K562 (cell line): ENCODE measurements around the gene PSMG3. TPM values are rescaled to one million over a fixed set of nuclear protein-coding genes. Genes with fewer than 3 reads are reported as not detected.

ENCODE experiments used
- BRCA1 ChIP-seq, 2 experiments: fragments of 450-650 bp in 1 of 2; sonication (generic) in 1 of 2; formaldehyde crosslinking in 1 of 2; IDR thresholded peaks; 2 replicates each; pipeline versions ENCODE4 v1.5.0 to v1.6.1; 2017 to 2020; ENCODE audit warnings: mild to moderate bottlenecking in 1 of 2, missing genetic modification reagents in 1 of 2
- ELF4 ChIP-seq: fragments of 450-650 bp; formaldehyde crosslinking; IDR thresholded peaks from 2 replicates; pipeline ENCODE4 v1.4.0; 2022; ENCODE audit warnings: missing genetic modification characterization
- GATA2 ChIP-seq: sonication (generic); formaldehyde crosslinking; IDR thresholded peaks from 2 replicates; pipeline ENCODE4 v1.4.0; 2020; ENCODE audit warnings: mild to moderate bottlenecking, missing genetic modification reagents
- HDAC3 ChIP-seq: fragments of 450-650 bp; IDR thresholded peaks from 2 replicates; pipeline ENCODE4 v1.6.1; 2018; ENCODE audit warnings: borderline replicate concordance, mild to moderate bottlenecking, moderate library complexity; ENCODE audit not compliant: partially characterized antibody
- HDAC8 ChIP-seq: fragments of 450-650 bp; IDR thresholded peaks from 2 replicates; pipeline ENCODE4 v1.6.1; 2016; ENCODE audit warnings: mild to moderate bottlenecking, missing genetic modification characterization, moderate library complexity, missing compliant biosample characterization
- HLTF ChIP-seq: fragments of 450-650 bp; IDR thresholded peaks from 2 replicates; pipeline ENCODE4 v1.6.1; 2016
- KDM2B ChIP-seq: fragments of 250-450 bp; sonication (Bioruptor Pico); IDR thresholded peaks from 2 replicates; pipeline ENCODE4 v1.8.0; 2021; ENCODE audit warnings: mild to moderate bottlenecking, moderate library complexity
- MEF2A ChIP-seq: IDR thresholded peaks from 2 replicates; pipeline ENCODE4 v1.6.1; 2011; ENCODE audit warnings: low read depth, mild to moderate bottlenecking, low read length, moderate library complexity; ENCODE audit not compliant: control insufficient read depth
- MTA1 ChIP-seq: fragments of 450-650 bp; IDR thresholded peaks from 2 replicates; pipeline ENCODE4 v1.6.1; 2017; ENCODE audit warnings: borderline replicate concordance
- NKRF ChIP-seq: fragments of 450-650 bp; IDR thresholded peaks from 2 replicates; pipeline ENCODE4 v1.6.1; 2016; ENCODE audit warnings: borderline replicate concordance
- NR2C1 ChIP-seq, 2 experiments: fragments of 450-650 bp; IDR thresholded peaks; 2 replicates each; pipeline ENCODE4 v1.6.1; 2017; ENCODE audit warnings: mild to moderate bottlenecking in 2 of 2, antibody characterized with exemption in 1 of 2, inconsistent platforms in 1 of 2, missing compliant biosample characterization in 1 of 2, missing genetic modification characterization in 1 of 2
- PHF20 ChIP-seq: fragments of 450-650 bp; IDR thresholded peaks from 2 replicates; pipeline ENCODE4 v1.6.1; 2018; ENCODE audit not compliant: partially characterized antibody
- POLR3G ChIP-seq: IDR thresholded peaks from 2 replicates; pipeline ENCODE4 v1.6.1; 2011; ENCODE audit not compliant: insufficient read length, insufficient replicate concordance; ENCODE audit errors: extremely low read depth
- PREB ChIP-seq: sonication (generic); formaldehyde crosslinking; IDR thresholded peaks from 2 replicates; pipeline ENCODE4 v1.8.1; 2023; ENCODE audit warnings: mild to moderate bottlenecking, missing genetic modification reagents
- RBBP5 ChIP-seq: fragments of 200-600 bp; sonication (generic); IDR thresholded peaks from 2 replicates; pipeline ENCODE4 v1.6.1; 2012; ENCODE audit warnings: borderline replicate concordance, mild to moderate bottlenecking, low read length, control low read depth, inconsistent platforms; ENCODE audit not compliant: insufficient read depth, poor library complexity, severe bottlenecking
- TAL1 ChIP-seq: fragments of 450-650 bp; IDR thresholded peaks from 2 replicates; pipeline ENCODE4 v1.6.1; 2016; ENCODE audit warnings: mild to moderate bottlenecking
- TRIM28 ChIP-seq: fragments of 450-650 bp; IDR thresholded peaks from 2 replicates; pipeline ENCODE4 v1.6.1; 2017
- ZNF280A ChIP-seq: fragments of 450-650 bp; IDR thresholded peaks from 2 replicates; pipeline ENCODE4 v1.6.1; 2018; ENCODE audit warnings: mild to moderate bottlenecking, low read depth; ENCODE audit not compliant: partially characterized antibody
- ZNF282 ChIP-seq: sonication (generic); formaldehyde crosslinking; IDR thresholded peaks from 2 replicates; pipeline ENCODE4 v1.8.1; 2023; ENCODE audit warnings: missing genetic modification reagents
- ZNF561 ChIP-seq: fragments of 450-650 bp; formaldehyde crosslinking; conservative IDR thresholded peaks from 2 replicates; pipeline ENCODE4 v1.4.0; 2020; ENCODE audit warnings: mild to moderate bottlenecking, moderate library complexity
- polyA plus RNA-seq, 8 experiments: library from polyadenylated mRNA; depleted of rRNA in 4 of 8; stranded (reverse) in 5 of 8; unstranded in 3 of 8; fragments of >200 nt; fragmentation: Nextera tagmentation in 2 of 8; fragmentation: Illumina TruSeq in 1 of 8; extraction: Ambion mirVana in 2 of 8; extraction: Trizol in 1 of 8; gene quantifications; 2 replicates each; pipeline versions ENCODE4 v1.2.1 to v1.2.3, GENCODE V29; 2011 to 2014; ENCODE audit warnings: inconsistent platforms in 1 of 8, missing spikeins in 1 of 8
- total RNA-seq, 7 experiments: library from RNA; depleted of rRNA in 6 of 7; stranded (reverse); fragments of >200 nt in 6 of 7; fragmentation: Illumina TruSeq in 2 of 7; extraction: Trizol in 2 of 7; gene quantifications; 2 replicates each; pipeline versions ENCODE4 v1.2.1 to v1.2.3, GENCODE V29; 2011 to 2021; ENCODE audit warnings: low replicate concordance in 1 of 7

Gene PSMG3
- total and polyA plus RNA-seq, 9 of the 15 experiments (the other 6 are each of a cell fraction or from before 2014, with no cell fraction given): 34.8 to 122 (median 80.1) TPM

GRCh38 chr7:1569833-1570632, at the start of gene PSMG3 (continued):
- peak; percentile 70; the same call in 1 of the 2 replicates for TF ChIP-seq HLTF
- TF ChIP-seq HDAC3: no peak
- TF ChIP-seq MEF2A: no peak
- TF ChIP-seq NKRF: peak; percentile 19; the same call in 1 of the 2 replicates
- no peak for TF ChIP-seq GATA2 (CRISPR knock-in tag)
- TF ChIP-seq ZNF282 (CRISPR knock-in tag): no peak
- no peak for TF ChIP-seq HDAC8 (tag)
- TF ChIP-seq KDM2B (CRISPR knock-in tag): peak; percentile 41; the same call in 1 of the 2 replicates
- peak; percentile 44; the same call in 1 of the 2 replicates for TF ChIP-seq PREB (CRISPR knock-in tag)
- no peak for TF ChIP-seq MTA1
- TF ChIP-seq PHF20: peak; percentile 85
- no peak for TF ChIP-seq POLR3G
- no peak for TF ChIP-seq ZNF561
- TF ChIP-seq ZNF280A: no peak
- peak; percentile 91 for TF ChIP-seq RBBP5
- TF ChIP-seq TRIM28: no peak
- TF ChIP-seq BRCA1 (IDR thresholded peaks at IDR 0.05): no peak
- TF ChIP-seq BRCA1 (CRISPR knock-in tag; IDR thresholded peaks at IDR 0.05): no peak
- TF ChIP-seq TAL1: no peak
- TF ChIP-seq NR2C1 (IDR thresholded peaks at IDR 0.05): no peak
- TF ChIP-seq NR2C1 (tag; IDR thresholded peaks at IDR 0.05): peak; percentile 50
- no peak for TF ChIP-seq ELF4 (CRISPR knock-in tag)
